LNCAP (cell line): Measurements from ENCODE around the gene TTN.
A peak's percentile ranks its signal among the peaks of the same experiment; 100 is the strongest.

ENCODE experiments used
- CTCF ChIP-seq: fragments of 450-650 bp; IDR thresholded peaks from 2 replicates; pipeline ENCODE4 v1.5.1; 2017; ENCODE audit warnings: mild to moderate bottlenecking

TTN gene

DNA sequence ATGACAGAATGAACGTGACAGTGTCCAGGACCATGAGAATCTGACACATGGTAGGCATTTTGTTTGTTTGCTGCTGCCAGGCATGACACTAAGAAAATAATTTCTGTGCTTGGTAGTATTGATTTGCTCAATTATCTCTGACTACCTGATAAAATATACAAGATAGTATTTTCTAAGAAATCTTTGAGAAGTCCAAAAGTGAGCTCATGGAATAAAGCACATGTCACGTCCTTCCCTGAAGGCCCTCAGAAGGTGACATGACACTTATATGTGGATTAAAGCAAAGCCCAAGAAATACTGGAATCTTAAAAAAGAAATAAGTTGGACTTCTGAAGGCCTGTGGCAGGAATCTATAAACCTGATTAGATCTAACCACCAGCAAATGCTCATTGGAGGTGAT is 3.8 kb upstream of the TTN start:
- TF ChIP-seq CTCF, result no peak

DNA sequence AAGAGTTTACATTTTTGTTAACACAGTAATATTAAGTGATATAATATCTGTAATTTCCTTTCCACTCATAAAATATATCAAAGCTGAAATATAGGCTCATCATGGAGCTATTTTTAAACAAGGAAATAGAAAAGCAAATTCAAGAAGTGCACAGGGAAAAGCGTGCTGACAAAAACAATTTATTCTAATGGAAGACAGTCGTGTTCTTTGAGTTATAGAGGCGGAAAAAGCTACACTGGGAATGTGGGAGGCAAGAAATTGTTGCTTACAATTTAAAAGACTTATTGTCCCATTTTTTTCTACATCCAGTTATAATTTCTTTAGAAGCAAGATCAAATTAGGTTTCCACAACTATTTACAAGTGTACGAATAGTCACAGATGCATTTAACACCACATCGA is 3.2 kb upstream of the TTN start:
- TF ChIP-seq CTCF, result no peak

DNA sequence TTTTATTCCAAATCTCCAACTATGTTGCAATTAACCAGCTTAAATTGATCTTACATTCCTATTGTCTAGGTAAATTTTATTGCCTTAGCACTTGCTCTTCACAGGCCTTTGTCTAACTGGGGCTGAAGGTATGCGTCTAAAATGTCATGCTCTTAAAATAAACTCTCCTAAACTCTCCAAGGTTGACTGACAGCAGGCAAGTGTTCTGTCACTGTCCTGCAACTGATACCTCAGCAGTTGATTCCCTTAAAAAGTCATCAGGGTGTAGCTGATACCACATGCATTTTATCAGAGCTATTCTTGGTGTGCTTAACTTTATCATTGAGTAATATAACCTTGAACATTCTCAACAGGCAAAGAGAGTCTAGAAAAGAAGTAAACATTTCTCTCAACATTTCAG is 680 bp downstream of the TTN start:
- TF ChIP-seq CTCF, result no peak

- TF ChIP-seq CTCF, result no peak
These were observed 1.8 kb downstream of the TTN start for GRCh38 chr2:178805457-178805856.

DNA sequence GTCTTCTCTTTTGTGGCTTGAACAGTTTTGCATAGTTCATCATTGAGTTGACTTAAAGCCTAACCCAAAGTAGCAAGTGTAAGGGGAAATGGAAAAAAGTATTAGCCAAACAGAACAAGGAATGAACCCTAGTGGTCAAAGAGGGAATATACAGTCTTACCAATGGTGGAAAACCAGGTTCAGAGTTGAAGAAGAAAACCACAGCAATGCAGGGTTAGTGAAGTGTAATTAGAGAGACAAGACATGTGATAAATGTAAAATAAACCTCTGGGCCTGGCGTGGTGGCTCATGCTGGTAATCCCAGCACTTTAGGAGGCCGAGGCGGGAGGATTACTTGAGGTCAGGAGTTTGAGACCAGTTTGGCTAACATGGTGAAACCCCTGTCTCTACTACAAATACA is 2.4 kb downstream of the TTN start:
- TF ChIP-seq CTCF, result peak; percentile 53; the same call in 1 of the 2 replicates

GRCh38 chr2:178800510-178800909 is 6.7 kb downstream of the TTN start:
- TF ChIP-seq CTCF, result no peak

GRCh38 chr2:178799305-178799704 is 7.9 kb downstream of the TTN start:
- no peak for TF ChIP-seq CTCF

DNA sequence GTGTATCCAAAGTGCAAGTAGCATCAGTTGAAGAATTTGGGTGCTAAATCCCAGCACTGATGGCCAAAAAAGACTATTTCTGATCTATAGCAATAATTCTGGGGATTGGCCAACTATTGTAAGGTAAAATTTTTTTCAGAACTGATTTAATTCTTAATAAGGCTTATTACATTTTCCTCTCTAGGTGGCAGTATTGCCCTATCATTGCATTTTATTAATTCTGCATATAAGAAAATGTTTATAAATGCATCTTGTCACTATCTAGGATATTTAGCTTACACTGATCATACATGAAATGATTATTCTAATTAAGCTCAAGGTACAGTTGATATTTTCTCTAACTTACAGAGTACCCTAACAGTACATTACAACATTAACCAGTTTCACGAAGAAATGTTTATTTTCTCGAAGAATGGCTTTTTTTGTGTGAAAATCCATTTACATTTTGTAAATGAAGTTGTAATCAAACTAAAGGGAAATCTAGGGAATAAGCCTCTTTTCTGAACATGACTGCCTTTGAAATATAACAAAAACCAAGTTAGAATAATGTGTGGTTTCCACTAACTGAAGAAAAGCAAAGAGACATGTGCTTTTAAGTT is 11.0 kb downstream of the TTN start:
- TF ChIP-seq CTCF, result peak; percentile 54
